ENCODE data around the gene FNDC8. TPM values are rescaled to one million over a fixed set of nuclear protein-coding genes. Genes with fewer than 3 reads are reported as not detected.
"Not testable (repeated sequence)": the region's sequence is repeated elsewhere in the genome, so short reads cannot be mapped to it uniquely, and the experiment has no call there.

FNDC8 gene
- total and polyA plus RNA-seq, 2 of the 8 experiments (the other 6 are each of a cell fraction or from before 2014, with no cell fraction given), result not detected

- H3K27me3 ChIP-seq (replicated peaks in 1 of 4; ENCODE audit: control insufficient read depth in 3 of 4, extremely low read depth in 1 of 4, insufficient read depth in 3 of 4, low read length in 3 of 4); H3K4me1 ChIP-seq (replicated peaks in 1 of 4; ENCODE audit: control insufficient read depth in 3 of 4, insufficient read depth in 4 of 4, low read length in 3 of 4); H4K5ac ChIP-seq (ENCODE audit: insufficient read length, low read depth, low read length); H3K4me2 ChIP-seq (ENCODE audit: insufficient read depth in 1 of 2, low read depth in 2 of 2, low read length in 2 of 2); H3K14ac ChIP-seq (ENCODE audit: insufficient read length); H4K8ac ChIP-seq (ENCODE audit: extremely low read depth, insufficient read depth, low read length); H2AFZ ChIP-seq (ENCODE audit: low read length); FAIRE-seq; H3K9ac ChIP-seq (replicated peaks in 1 of 4; ENCODE audit: extremely low read depth in 1 of 4, low read depth in 3 of 4, low read length in 3 of 4); H3K36me3 ChIP-seq (ENCODE audit: control insufficient read depth in 2 of 4, insufficient read depth in 4 of 4, low read length in 3 of 4); H4K91ac ChIP-seq (replicated peaks; ENCODE audit: insufficient read length, low read length); POLR2A ChIA-PET (ENCODE audit: partially characterized antibody); H3K27ac ChIP-seq (ENCODE audit: low read depth, low read length); H3K23me2 ChIP-seq (ENCODE audit: low read depth, low read length); H4K20me1 ChIP-seq (replicated peaks in 1 of 2; ENCODE audit: control insufficient read depth in 1 of 2, insufficient read depth in 2 of 2, low read length in 2 of 2); H3K79me1 ChIP-seq (ENCODE audit: low read depth, low read length); H3K23ac ChIP-seq (ENCODE audit: insufficient read length); H3K4ac ChIP-seq (replicated peaks; ENCODE audit: insufficient read length, low read depth, low read length); H2BK15ac ChIP-seq (ENCODE audit: low read length); H2AK5ac ChIP-seq (ENCODE audit: low read depth, low read length); H3K79me2 ChIP-seq (ENCODE audit: control insufficient read depth in 1 of 2, insufficient read depth in 2 of 2, low read length in 2 of 2); DNase-seq (ENCODE audit: low read depth in 1 of 2, low spot score in 2 of 2); H2BK120ac ChIP-seq (replicated peaks; ENCODE audit: low read depth, low read length); H2BK5ac ChIP-seq (ENCODE audit: low read depth, low read length); CTCF ChIA-PET (ENCODE audit: partially characterized antibody); H3K18ac ChIP-seq (ENCODE audit: extremely low read depth, low read length); H3K9me3 ChIP-seq (ENCODE audit: insufficient read depth in 2 of 2, low read depth in 1 of 2, low read length in 1 of 2); H3K4me3 ChIP-seq (ENCODE audit: extremely low read depth in 1 of 4, insufficient read depth in 2 of 4, low read depth in 3 of 4, low read length in 4 of 4); H2BK12ac ChIP-seq (ENCODE audit: low read depth, low read length); H2BK20ac ChIP-seq (ENCODE audit: low read length); H3K56ac ChIP-seq (replicated peaks; ENCODE audit: insufficient read length, low read depth, low read length): not testable (repeated sequence)
- 93% methylated on average over 5 of the region's 5 CpGs; no CpG with 5 or more reads in 1 of the 2 experiments for WGBS, 2 experiments (ENCODE audit: extremely low coverage in 1 of 2, insufficient coverage in 1 of 2, insufficient read length in 1 of 2, insufficient replicate concordance in 2 of 2, low coverage in 1 of 2, low lambda C conversion rate in 2 of 2, missing lambda C conversion rate in 1 of 2)
Measured at GRCh38 chr17:35179379-35179778, 58.0 kb downstream of the FNDC8 start.

Small RNAs within 50 kb of the gene (small RNA-seq; reads per million reads assigned to genes)
- gene AC004223.1 (ENCODE audit: insufficient read depth) (not detected), gene RNU6-840P (ENCODE audit: insufficient read depth) (not detected)

Other genes starting within 250 kb of the FNDC8 start
- 0.48 and 1.3 TPM in 2 replicates for gene CCT6B, start 160.2 kb upstream of the FNDC8 start, total RNA-seq (2021; fragmentation: NEBNext Ultra II Directional; extraction: Animal tissue kit (Norgen Biotek cat#: 25700))
- gene CCT6B, start 160.2 kb upstream of the FNDC8 start, polyA plus RNA-seq (2011; rRNA removed), result 0.53 and 0.67 TPM in 2 replicates
- 18.5 and 19.9 TPM in 2 replicates for gene ZNF830, start 160.1 kb upstream of the FNDC8 start, total RNA-seq (2021; fragmentation: NEBNext Ultra II Directional; extraction: Animal tissue kit (Norgen Biotek cat#: 25700))
- 3.9 and 4.2 TPM in 2 replicates for gene ZNF830, start 160.1 kb upstream of the FNDC8 start, polyA plus RNA-seq (2011; rRNA removed)
- gene LIG3, start 141.1 kb upstream of the FNDC8 start, total RNA-seq (2021; fragmentation: NEBNext Ultra II Directional; extraction: Animal tissue kit (Norgen Biotek cat#: 25700)), result 89.3 and 95.1 TPM in 2 replicates
- 63.6 and 76.5 TPM in 2 replicates for gene LIG3, start 141.1 kb upstream of the FNDC8 start, polyA plus RNA-seq (2011; rRNA removed)
- 20.0 and 24.5 TPM in 2 replicates for gene RFFL, start 57.9 kb upstream of the FNDC8 start, total RNA-seq (2021; fragmentation: NEBNext Ultra II Directional; extraction: Animal tissue kit (Norgen Biotek cat#: 25700))
- 14.0 and 14.2 TPM in 2 replicates for gene RFFL, start 57.9 kb upstream of the FNDC8 start, polyA plus RNA-seq (2011; rRNA removed)
- gene RAD51D, start 1.8 kb upstream of the FNDC8 start, total RNA-seq (2021; fragmentation: NEBNext Ultra II Directional; extraction: Animal tissue kit (Norgen Biotek cat#: 25700)), result 12.9 and 13.7 TPM in 2 replicates
- 9.2 and 10.2 TPM in 2 replicates for gene RAD51D, start 1.8 kb upstream of the FNDC8 start, polyA plus RNA-seq (2011; rRNA removed)
- gene NLE1, start 20.7 kb downstream of the FNDC8 start, total RNA-seq (2021; fragmentation: NEBNext Ultra II Directional; extraction: Animal tissue kit (Norgen Biotek cat#: 25700)), result 50.1 and 51.5 TPM in 2 replicates
- gene NLE1, start 20.7 kb downstream of the FNDC8 start, polyA plus RNA-seq (2011; rRNA removed), result 50.4 and 67.7 TPM in 2 replicates
- 0.15 and 0.23 TPM in 2 replicates for gene UNC45B, start 26.2 kb downstream of the FNDC8 start, total RNA-seq (2021; fragmentation: NEBNext Ultra II Directional; extraction: Animal tissue kit (Norgen Biotek cat#: 25700))
- 0.06 and 0.11 TPM in 2 replicates for gene UNC45B, start 26.2 kb downstream of the FNDC8 start, polyA plus RNA-seq (2011; rRNA removed)
- gene SLC35G3, start 72.8 kb downstream of the FNDC8 start, total RNA-seq (2021; fragmentation: NEBNext Ultra II Directional; extraction: Animal tissue kit (Norgen Biotek cat#: 25700)), result not detected in 2 replicates
- not detected in 2 replicates for gene SLC35G3, start 72.8 kb downstream of the FNDC8 start, polyA plus RNA-seq (2011; rRNA removed)
- gene SLFN5, start 121.5 kb downstream of the FNDC8 start, total RNA-seq (2021; fragmentation: NEBNext Ultra II Directional; extraction: Animal tissue kit (Norgen Biotek cat#: 25700)), result 2.6 and 3.0 TPM in 2 replicates
- gene SLFN5, start 121.5 kb downstream of the FNDC8 start, polyA plus RNA-seq (2011; rRNA removed), result 0.86 and 0.96 TPM in 2 replicates